Embryonic facial prominence (tissue), 1 donor: ENCODE results near the gene EMC8.

Source experiments
- DNase-seq: peaks from one replicate; pipeline ENCODE4 v3.0.0-alpha.2; 2016; ENCODE audit errors: extremely low spot score

EMC8 gene

GRCh38 chr16:85755929-85756768, 43.2 kb downstream of the EMC8 start:
- DNase-seq: no peak

DNA sequence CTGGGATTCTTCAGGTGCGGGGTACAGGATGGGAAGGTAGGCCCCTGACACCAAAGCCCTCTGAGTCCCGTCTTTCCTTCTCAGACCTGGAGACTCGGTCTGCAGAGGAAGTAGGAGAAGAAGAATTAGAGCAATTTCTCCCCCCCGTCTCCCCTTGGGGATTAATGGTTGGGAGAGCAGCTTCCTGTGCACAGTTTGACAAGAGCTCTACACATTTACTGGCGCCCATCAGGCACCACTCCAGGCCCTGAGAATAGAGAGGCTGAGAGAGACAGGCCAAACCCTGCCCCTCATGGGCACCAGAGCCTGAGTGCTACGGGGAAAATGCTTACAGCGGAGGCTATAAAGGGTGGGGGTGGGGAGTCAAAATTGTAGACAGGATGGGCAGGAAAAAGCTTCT, 44.9 kb downstream of the EMC8 start:
- DNase-seq: no peak

GRCh38 chr16:85753976-85754375, 45.4 kb downstream of the EMC8 start:
- DNase-seq: no peak

- DNase-seq: no peak
Observed at GRCh38 chr16:85753559-85753958, 45.8 kb downstream of the EMC8 start.

DNA sequence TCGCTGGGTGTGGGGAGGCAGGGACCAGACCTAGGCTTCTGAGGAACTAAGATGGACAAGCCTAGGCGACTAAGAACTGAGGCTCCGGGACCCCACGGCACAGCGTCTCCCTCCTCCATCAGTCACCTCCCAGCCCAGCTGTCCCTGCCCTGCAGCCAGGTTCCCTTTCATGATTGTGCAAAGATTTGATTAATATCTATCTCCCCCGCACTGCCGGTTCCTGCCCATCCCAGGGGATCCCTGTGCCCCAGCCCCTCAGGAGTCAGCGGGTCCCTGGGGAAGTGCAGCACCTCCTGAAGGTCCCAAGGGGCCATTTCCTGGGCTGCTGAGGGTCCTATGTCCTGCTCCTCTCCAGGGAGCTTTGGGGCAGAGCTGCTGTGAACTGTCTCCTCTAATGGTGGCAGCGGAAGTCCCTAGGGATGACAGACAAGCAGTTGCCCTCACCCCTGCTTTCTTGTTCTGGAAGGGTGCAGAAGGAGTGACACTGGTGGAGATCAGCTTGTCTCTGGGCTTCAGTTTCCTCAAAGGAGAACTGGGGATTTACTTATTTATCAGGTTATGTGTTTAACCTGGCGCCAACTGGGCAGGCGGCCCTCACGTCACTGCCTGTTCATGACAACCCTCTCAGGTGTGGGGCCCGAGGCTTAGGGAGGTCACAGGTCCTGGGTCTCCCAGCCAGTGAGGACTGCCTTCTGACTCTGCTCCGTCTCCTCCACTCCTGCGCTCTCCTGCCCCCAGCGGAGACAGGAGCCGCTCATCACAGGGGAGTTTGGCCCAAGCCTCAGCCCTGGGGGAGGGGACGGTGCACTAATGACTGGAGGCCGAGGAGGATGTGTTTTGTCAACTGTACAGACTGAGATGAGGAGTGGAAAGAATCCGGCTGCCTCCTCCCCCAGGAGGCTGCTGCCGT, 46.6 kb downstream of the EMC8 start:
- DNase-seq: no peak

DNA sequence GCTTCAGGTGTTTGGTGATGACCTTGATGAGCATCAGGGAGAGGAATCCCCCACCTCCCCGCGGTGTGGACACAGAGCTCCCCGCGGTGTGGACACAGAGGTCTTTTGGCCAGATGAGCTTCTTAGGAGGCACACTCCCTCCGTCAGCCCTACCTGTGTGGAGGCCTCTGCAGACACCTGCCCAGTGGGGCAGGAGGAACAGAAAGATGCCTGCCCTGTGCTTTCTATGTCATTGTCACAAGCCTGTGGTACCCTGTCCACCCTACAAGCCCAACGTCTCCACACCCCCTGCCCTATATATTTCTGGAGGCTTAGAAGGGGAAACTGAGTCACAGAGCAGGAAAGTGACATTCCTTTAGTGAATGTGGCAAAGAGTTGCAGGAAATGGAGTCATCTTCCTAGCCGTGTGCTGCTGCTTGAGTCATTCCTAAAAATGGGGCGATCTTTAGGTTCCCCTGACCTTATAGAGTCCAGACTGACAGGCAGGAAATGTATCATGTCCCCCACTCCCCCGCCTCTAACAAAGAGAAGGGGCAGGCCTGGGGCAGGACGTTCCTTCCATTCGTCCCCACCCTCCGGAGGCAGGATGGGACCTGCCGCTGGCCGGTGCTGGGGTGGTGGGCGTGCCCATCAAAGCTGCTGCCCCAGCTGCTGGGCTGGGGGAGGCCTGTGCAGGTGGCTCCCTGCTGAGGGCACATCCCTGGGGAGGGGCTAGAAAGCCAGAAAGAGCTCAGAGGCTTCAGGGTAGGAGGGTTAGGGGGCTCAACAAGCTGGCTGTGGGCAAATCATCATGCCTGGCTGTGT, 47.4 kb downstream of the EMC8 start:
- DNase-seq: no peak

DNA sequence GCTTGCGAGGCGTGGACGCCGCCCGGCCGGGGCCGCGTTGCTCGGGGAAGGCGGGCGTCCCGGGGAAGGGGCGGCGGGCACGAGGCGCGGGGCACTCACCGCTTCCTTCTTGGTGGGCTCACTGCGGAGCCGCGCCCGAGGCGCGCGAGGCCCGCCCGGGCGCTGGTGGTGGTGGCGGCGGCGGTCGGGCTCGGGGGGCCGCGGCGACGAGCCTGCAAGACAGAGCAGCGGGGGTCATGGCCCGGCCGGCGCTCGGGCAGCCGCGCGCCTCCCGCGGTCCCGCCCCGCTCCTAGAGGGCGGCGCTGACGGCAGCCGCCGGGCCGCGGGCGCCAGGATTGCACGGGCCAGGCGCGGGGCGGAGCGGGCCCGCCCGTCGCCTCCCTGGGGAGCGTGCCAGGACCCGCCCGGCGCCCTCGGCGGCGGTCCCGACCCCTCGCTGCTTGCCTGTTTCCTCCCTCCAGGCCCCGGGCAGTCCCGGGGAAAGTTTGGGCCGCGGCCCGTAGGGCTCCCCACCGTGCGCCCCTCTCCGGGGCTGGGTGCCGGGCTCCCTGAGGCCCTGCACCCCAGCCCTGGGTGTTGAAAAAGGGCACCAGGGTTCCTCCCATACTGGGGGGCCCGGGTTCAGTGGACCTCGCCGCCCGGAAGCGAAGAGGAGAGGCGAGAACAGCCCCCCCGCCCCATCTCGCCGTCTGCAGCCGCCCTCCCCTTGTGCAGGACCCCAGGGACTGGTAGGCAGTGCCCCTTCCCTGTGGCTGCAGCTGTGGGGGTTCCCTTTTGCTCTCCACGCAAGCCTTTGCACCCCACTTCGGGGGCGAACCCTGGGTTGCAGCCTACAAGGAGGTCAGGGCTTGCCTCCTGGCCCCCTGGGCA, 48.3 kb downstream of the EMC8 start, which contains the start of gene C16orf74:
Gene C16orf74, minus strand, starts transcription at position 270 of the 871 bp plus-strand sequence. CDS start 15,879 bp downstream, outside the sequence.
- DNase-seq: no peak

- DNase-seq: no peak
Observed at GRCh38 chr16:85750146-85750826, 49.1 kb downstream of the EMC8 start.

DNA sequence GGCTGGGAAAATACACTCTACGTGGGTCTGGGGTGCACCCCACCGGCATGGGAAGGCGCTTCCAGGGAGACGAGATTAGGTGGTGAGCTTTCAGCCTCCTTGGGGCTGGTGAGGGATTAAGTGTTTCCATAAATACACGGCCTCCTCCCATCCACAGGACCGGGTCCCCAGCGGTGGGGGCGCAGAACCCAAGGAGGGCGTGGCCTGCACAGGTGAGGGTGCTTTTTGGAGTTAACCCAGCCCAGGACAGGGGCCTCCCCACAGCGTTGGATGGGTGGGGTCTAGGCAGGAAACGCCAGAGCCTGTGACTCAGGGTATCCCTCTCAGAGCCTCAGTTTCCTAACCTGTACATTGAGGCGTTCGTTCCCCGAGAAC, 49.6 kb downstream of the EMC8 start:
- no peak for DNase-seq

DNA sequence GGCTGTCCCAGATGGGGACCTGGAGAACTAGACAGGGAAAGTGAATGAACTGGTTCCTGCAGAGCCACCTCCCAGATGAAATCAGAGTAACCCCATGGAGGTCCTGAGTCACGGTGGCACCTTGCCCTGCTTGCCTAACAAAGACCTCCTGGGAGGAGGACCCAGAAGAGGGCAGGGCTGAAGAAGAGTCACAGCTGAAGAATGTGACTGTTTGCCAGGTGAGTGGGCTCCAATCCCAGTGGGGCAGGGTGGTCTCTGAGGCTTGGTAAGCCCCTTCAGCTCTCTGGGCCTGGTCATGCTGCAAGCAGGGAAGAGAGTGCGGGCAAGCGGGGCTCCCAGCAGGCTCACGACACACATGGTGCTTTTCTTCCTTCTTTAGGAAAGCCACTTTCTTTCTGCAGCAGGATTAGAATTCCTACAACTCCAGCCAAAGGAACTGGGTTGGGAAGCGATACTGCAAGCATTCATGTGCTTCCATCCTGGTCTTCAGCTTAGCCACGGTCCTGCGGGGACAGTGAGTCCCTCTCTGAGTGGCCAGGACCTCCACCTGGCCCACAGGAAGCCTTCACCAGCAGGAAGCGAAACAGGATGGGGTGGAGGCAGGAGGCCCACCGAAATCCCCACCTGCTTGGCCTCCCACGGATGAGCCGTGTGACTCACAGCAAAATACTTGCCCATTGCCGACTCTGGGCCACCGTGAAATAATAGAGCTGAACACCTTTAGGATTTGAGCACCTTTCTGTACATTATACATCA, 52.7 kb downstream of the EMC8 start:
- no peak for DNase-seq

GRCh38 chr16:85738923-85739715, 60.2 kb downstream of the EMC8 start:
- DNase-seq: no peak

DNA sequence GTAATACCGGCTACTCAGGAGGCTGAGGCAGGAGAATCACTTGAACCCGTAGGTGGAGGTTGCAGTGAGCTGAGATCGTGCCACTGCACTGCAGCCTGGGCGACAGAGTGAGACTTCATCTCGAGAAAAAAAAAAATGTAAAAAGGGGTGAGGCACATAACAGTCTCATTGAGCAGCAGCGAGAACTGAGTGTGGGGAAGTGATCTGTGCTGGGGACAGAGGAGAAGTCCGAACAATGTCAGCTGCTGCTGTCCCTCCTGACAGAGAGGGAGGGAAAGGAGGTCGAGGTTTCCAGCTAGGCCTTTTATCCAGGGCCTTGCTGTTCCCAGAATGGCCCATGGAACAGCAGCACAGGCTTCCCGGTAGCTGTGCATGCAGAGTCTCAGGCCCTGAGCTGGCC, 62.4 kb downstream of the EMC8 start:
- no peak for DNase-seq

DNA sequence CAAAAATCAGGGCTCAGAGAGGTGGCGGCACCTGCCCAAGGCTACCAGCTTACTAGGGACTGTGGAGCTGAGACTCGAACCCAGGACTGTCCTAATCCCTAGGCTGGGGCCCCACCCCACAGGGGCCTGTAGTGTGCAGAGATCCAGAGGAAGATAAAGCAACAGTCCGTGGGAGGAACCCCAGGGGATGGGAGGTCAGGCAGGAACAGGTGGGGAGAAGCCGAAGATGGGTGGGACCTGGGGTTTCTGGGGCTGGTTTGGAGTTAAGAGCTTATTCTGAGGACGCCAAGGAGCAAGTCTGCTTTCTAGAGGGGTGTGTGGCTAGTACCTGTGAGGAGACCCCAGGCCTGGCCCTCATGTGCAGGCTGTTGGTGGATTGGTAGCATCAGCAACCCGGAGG, 63.4 kb downstream of the EMC8 start:
- no peak for DNase-seq

GRCh38 chr16:85735225-85735635, 64.1 kb downstream of the EMC8 start:
- DNase-seq: no peak

GRCh38 chr16:85734311-85735017, 64.9 kb downstream of the EMC8 start:
- DNase-seq: no peak

- no peak for DNase-seq
Observed at GRCh38 chr16:85733839-85734170, 65.5 kb downstream of the EMC8 start.

DNA sequence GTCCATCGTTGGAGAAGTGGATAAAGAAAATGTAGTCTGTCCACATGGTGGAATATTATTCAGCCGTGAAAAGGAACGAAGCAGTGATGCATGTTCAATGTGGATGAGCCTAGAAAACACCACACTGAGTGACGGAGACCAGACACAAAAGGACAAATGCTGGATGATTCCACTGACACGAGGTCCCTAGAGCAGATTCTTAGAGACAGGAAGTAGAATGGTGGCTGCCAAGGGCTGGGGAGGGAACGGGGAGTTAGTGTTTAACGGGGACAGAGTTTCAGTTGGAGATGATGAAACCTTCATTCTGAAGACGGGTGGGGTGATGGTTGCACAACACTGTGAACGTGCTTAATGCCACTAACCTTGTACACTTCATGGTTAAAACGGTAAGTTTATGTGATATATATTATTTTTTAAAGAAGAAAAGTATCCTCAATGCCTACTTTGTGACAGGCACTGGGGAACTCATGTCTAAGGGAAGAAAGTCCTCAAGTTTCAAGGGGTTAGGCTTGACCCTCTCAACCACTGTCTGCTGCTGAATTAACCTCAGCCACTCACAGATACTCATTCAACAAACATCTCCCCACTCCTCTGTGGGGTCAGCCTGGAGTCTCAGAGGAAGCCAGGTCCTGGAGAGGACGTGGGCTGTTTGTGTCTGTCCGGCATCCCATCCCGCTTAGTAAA, 66.0 kb downstream of the EMC8 start:
- DNase-seq: no peak

- no peak for DNase-seq
Observed at GRCh38 chr16:85731179-85731578, 68.2 kb downstream of the EMC8 start.
